Activated T-cell treated with anti-CD3 and anti-CD28 coated beads, Interleukin-2, amount 50 U/mL, for 24 hours (primary cell): ENCODE measurements around the gene TMCC1.
"Not testable (repeated sequence)": the region's sequence is repeated elsewhere in the genome, so short reads cannot be mapped to it uniquely, and the experiment has no call there.

ENCODE experiments used
- DNase-seq: peaks from one replicate; pipeline ENCODE4 v3.0.0-alpha.2; 2020
- H3K27ac Mint-ChIP-seq: 2 replicates; pipeline ENCODE4 v1.8.0; 2020; ENCODE audit warnings: mild to moderate bottlenecking, mixed read lengths
- H3K27me3 Mint-ChIP-seq: 2 replicates; pipeline ENCODE4 v1.8.0; 2020; ENCODE audit warnings: mixed read lengths
- H3K36me3 Mint-ChIP-seq: 2 replicates; pipeline ENCODE4 v1.8.0; 2020; ENCODE audit warnings: low read depth, mixed read lengths
- H3K4me1 Mint-ChIP-seq: 2 replicates; pipeline ENCODE4 v1.8.0; 2020; ENCODE audit warnings: low read depth, mixed read lengths
- H3K4me3 Mint-ChIP-seq: 2 replicates; pipeline ENCODE4 v1.8.0; 2020; ENCODE audit warnings: mild to moderate bottlenecking, moderate library complexity, mixed read lengths
- H3K9me3 Mint-ChIP-seq: 2 replicates; pipeline ENCODE4 v1.8.0; 2020; ENCODE audit warnings: mixed read lengths

Gene TMCC1

GRCh38 chr3:129758306-129758705 is 135.2 kb downstream of the TMCC1 start:
- Mint-ChIP-seq H3K4me3 (no peak overlapping the region), H3K9me3 (peaks cover 7% of the 10 kb centered on the region), H3K27ac (no peak overlapping the region), H3K27me3 (no peaks in the 10 kb centered on the region), H3K36me3 (peaks cover 16% of the 10 kb centered on the region), H3K4me1 (peaks cover 4% of the 10 kb centered on the region)
- DNase-seq = no peak

GRCh38 chr3:129756871-129757270 is 136.6 kb downstream of the TMCC1 start:
- no peak for DNase-seq
- peaks cover 16% of the 10 kb centered on the region for H3K9me3 Mint-ChIP-seq
- H3K27ac Mint-ChIP-seq = no peak overlapping the region
- H3K4me1 Mint-ChIP-seq = peaks cover 4% of the 10 kb centered on the region
- no peak overlapping the region for H3K4me3 Mint-ChIP-seq
- peaks cover 25% of the 10 kb centered on the region for H3K36me3 Mint-ChIP-seq
- H3K27me3 Mint-ChIP-seq = no peaks in the 10 kb centered on the region

- H3K27me3 Mint-ChIP-seq, H3K4me3 Mint-ChIP-seq, H3K27ac Mint-ChIP-seq, DNase-seq: not testable (repeated sequence)
- Mint-ChIP-seq H3K36me3 (peaks cover 18% of the 10 kb centered on the region), H3K4me1 (peaks cover 21% of the 10 kb centered on the region), H3K9me3 (peaks cover 16% of the 10 kb centered on the region)
Measured at GRCh38 chr3:129751105-129751504, 142.4 kb downstream of the TMCC1 start.

GRCh38 chr3:129749692-129750091 is 143.8 kb downstream of the TMCC1 start:
- Mint-ChIP-seq H3K27me3 (no peaks in the 10 kb centered on the region), H3K36me3 (peaks cover 14% of the 10 kb centered on the region), H3K9me3 (peaks cover 16% of the 10 kb centered on the region), H3K4me3 (no peak overlapping the region), H3K27ac (no peak overlapping the region), H3K4me1 (peaks cover 21% of the 10 kb centered on the region)
- DNase-seq = no peak

GRCh38 chr3:129747992-129748391 is 145.5 kb downstream of the TMCC1 start:
- Mint-ChIP-seq H3K9me3 (peaks cover 8% of the 10 kb centered on the region), H3K27me3 (no peaks in the 10 kb centered on the region), H3K27ac (no peak overlapping the region), H3K36me3 (peaks cover 5% of the 10 kb centered on the region), H3K4me1 (peaks cover 24% of the 10 kb centered on the region), H3K4me3 (no peak overlapping the region)
- no peak for DNase-seq

- no peak for DNase-seq
- no peaks in the 10 kb centered on the region for H3K27me3 Mint-ChIP-seq
- H3K36me3 Mint-ChIP-seq = no peaks in the 10 kb centered on the region
- peaks cover 2% of the 10 kb centered on the region for H3K9me3 Mint-ChIP-seq
- no peak overlapping the region for H3K27ac Mint-ChIP-seq
- peaks cover 33% of the 10 kb centered on the region for H3K4me1 Mint-ChIP-seq
- no peak overlapping the region for H3K4me3 Mint-ChIP-seq
Measured at GRCh38 chr3:129747136-129747535, 146.4 kb downstream of the TMCC1 start.

- no peak overlapping the region for H3K27ac Mint-ChIP-seq
- DNase-seq = no peak
- no peaks in the 10 kb centered on the region for H3K27me3 Mint-ChIP-seq
- peaks cover 37% of the 10 kb centered on the region for H3K4me1 Mint-ChIP-seq
- H3K4me3 Mint-ChIP-seq = no peak overlapping the region
- no peaks in the 10 kb centered on the region for H3K9me3 Mint-ChIP-seq
- no peaks in the 10 kb centered on the region for H3K36me3 Mint-ChIP-seq
Measured at GRCh38 chr3:129746629-129747028, 146.9 kb downstream of the TMCC1 start.

- H3K4me1 Mint-ChIP-seq = peaks cover 41% of the 10 kb centered on the region
- H3K27me3 Mint-ChIP-seq = no peaks in the 10 kb centered on the region
- no peaks in the 10 kb centered on the region for H3K9me3 Mint-ChIP-seq
- no peak overlapping the region for H3K27ac Mint-ChIP-seq
- no peak for DNase-seq
- no peaks in the 10 kb centered on the region for H3K36me3 Mint-ChIP-seq
- H3K4me3 Mint-ChIP-seq = no peak overlapping the region
Measured at GRCh38 chr3:129745253-129745652, 148.3 kb downstream of the TMCC1 start.

- Mint-ChIP-seq H3K36me3 (peaks cover 5% of the 10 kb centered on the region), H3K4me1 (peaks cover 24% of the 10 kb centered on the region), H3K27me3 (no peaks in the 10 kb centered on the region), H3K27ac (no peak overlapping the region), H3K9me3 (no peaks in the 10 kb centered on the region), H3K4me3 (no peak overlapping the region)
- DNase-seq = no peak
Measured at GRCh38 chr3:129741794-129742193, 151.7 kb downstream of the TMCC1 start.

GRCh38 chr3:129740090-129740489 is 153.4 kb downstream of the TMCC1 start:
- Mint-ChIP-seq H3K4me1 (peaks cover 24% of the 10 kb centered on the region), H3K4me3 (no peak overlapping the region), H3K27ac (no peak overlapping the region), H3K27me3 (no peaks in the 10 kb centered on the region), H3K36me3 (peaks cover 5% of the 10 kb centered on the region), H3K9me3 (no peaks in the 10 kb centered on the region)
- DNase-seq = no peak

GRCh38 chr3:129739634-129740033 is 153.9 kb downstream of the TMCC1 start:
- Mint-ChIP-seq H3K27ac (no peak overlapping the region), H3K4me3 (no peak overlapping the region), H3K9me3 (no peaks in the 10 kb centered on the region), H3K4me1 (peaks cover 24% of the 10 kb centered on the region), H3K36me3 (peaks cover 5% of the 10 kb centered on the region), H3K27me3 (no peaks in the 10 kb centered on the region)
- DNase-seq = no peak

GRCh38 chr3:129738172-129738571 is 155.3 kb downstream of the TMCC1 start:
- H3K36me3 Mint-ChIP-seq = peaks cover 7% of the 10 kb centered on the region
- H3K4me1 Mint-ChIP-seq = peaks cover 23% of the 10 kb centered on the region
- H3K27me3 Mint-ChIP-seq = no peaks in the 10 kb centered on the region
- no peaks in the 10 kb centered on the region for H3K9me3 Mint-ChIP-seq
- no peak for DNase-seq
- no peak overlapping the region for H3K4me3 Mint-ChIP-seq
- no peak overlapping the region for H3K27ac Mint-ChIP-seq

GRCh38 chr3:129736070-129736469 is 157.4 kb downstream of the TMCC1 start:
- Mint-ChIP-seq H3K36me3 (peaks cover 7% of the 10 kb centered on the region), H3K27ac (no peak overlapping the region), H3K9me3 (no peaks in the 10 kb centered on the region), H3K27me3 (no peaks in the 10 kb centered on the region), H3K4me3 (no peak overlapping the region), H3K4me1 (peaks cover 9% of the 10 kb centered on the region)
- no peak for DNase-seq

GRCh38 chr3:129735638-129736037 is 157.9 kb downstream of the TMCC1 start:
- H3K27ac Mint-ChIP-seq = no peak overlapping the region
- DNase-seq = no peak
- peaks cover 6% of the 10 kb centered on the region for H3K4me1 Mint-ChIP-seq
- H3K4me3 Mint-ChIP-seq = no peak overlapping the region
- H3K36me3 Mint-ChIP-seq = peaks cover 7% of the 10 kb centered on the region
- no peaks in the 10 kb centered on the region for H3K9me3 Mint-ChIP-seq
- H3K27me3 Mint-ChIP-seq = no peaks in the 10 kb centered on the region

- Mint-ChIP-seq H3K36me3 (peaks cover 7% of the 10 kb centered on the region), H3K27ac (no peak overlapping the region), H3K4me3 (no peak overlapping the region), H3K27me3 (no peaks in the 10 kb centered on the region), H3K9me3 (no peaks in the 10 kb centered on the region), H3K4me1 (peaks cover 6% of the 10 kb centered on the region)
- no peak for DNase-seq
Measured at GRCh38 chr3:129734449-129734848, 159.1 kb downstream of the TMCC1 start.

GRCh38 chr3:129732200-129732876 is 161.2 kb downstream of the TMCC1 start:
- Mint-ChIP-seq H3K4me1 (peaks cover 6% of the 10 kb centered on the region), H3K27me3 (no peaks in the 10 kb centered on the region), H3K27ac (no peak overlapping the region), H3K4me3 (no peak overlapping the region), H3K9me3 (no peaks in the 10 kb centered on the region), H3K36me3 (peaks cover 4% of the 10 kb centered on the region)
- DNase-seq = no peak
